ENCODE data around the gene CNTNAP1.

DNA sequence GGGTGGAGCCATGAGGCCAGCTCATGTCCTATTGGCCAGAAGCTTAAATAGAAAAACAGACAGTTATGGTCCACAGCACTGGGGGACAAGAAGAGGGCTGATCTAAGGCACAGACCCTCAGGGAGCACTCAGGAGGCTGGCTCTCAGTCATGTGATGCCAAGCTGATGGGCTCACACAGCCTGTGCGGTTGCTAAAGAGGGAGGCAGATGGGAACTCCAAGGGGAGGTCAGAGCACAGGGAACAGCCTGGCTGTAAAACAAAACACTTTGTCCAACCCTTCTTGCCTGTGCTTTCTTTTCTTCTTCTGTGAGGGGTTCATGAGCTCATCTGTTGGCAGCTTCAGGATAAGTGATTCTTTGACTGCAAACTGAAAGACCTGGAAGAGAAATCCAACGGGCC lies 27.2 kb downstream of the CNTNAP1 start:
- TF ChIP-seq JUND (IDR thresholded peaks at IDR 0.05; ENCODE audit: borderline replicate concordance, low read depth, low read length) (no peak), JUND (tag; IDR thresholded peaks at IDR 0.05; ENCODE audit: borderline replicate concordance, low read depth, low read length) (no peak), CSDE1 (IDR thresholded peaks at IDR 0.05) (no peak), ZFX (CRISPR knock-in tag; IDR thresholded peaks at IDR 0.05) (no peak)
- TF ChIP-seq, protein P1, sequence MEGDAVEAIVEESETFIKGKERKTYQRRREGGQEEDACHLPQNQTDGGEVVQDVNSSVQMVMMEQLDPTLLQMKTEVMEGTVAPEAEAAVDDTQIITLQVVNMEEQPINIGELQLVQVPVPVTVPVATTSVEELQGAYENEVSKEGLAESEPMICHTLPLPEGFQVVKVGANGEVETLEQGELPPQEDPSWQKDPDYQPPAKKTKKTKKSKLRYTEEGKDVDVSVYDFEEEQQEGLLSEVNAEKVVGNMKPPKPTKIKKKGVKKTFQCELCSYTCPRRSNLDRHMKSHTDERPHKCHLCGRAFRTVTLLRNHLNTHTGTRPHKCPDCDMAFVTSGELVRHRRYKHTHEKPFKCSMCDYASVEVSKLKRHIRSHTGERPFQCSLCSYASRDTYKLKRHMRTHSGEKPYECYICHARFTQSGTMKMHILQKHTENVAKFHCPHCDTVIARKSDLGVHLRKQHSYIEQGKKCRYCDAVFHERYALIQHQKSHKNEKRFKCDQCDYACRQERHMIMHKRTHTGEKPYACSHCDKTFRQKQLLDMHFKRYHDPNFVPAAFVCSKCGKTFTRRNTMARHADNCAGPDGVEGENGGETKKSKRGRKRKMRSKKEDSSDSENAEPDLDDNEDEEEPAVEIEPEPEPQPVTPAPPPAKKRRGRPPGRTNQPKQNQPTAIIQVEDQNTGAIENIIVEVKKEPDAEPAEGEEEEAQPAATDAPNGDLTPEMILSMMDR (IDR thresholded peaks at IDR 0.05 in 2 of 3, conservative IDR thresholded peaks at IDR 0.05 in 1 of 3; ENCODE audit: insufficient read depth in 2 of 3, low read depth in 1 of 3, low read length in 3 of 3): no peak

Data from K562 (cell line).